SK-N-SH (cell line): ENCODE results near the gene ATE1.

Source experiments
- MXI1 ChIP-seq: IDR thresholded peaks from 2 replicates; pipeline ENCODE4 v1.6.1; 2012; ENCODE audit warnings: mild to moderate bottlenecking, low read depth, low read length, improper control_type of control experiment
- RAD21 ChIP-seq: IDR thresholded peaks from 2 replicates; pipeline ENCODE4 v1.6.1; 2012; ENCODE audit warnings: mild to moderate bottlenecking, low read length
- SIN3A ChIP-seq: IDR thresholded peaks from 2 replicates; pipeline ENCODE4 v1.6.1; 2012; ENCODE audit warnings: low read depth, mild to moderate bottlenecking, low read length, moderate library complexity, borderline replicate concordance
- TAF1 ChIP-seq: IDR thresholded peaks from 2 replicates; pipeline ENCODE4 v1.6.1; 2012; ENCODE audit warnings: low read depth, mild to moderate bottlenecking, low read length, moderate library complexity, borderline replicate concordance
- TF ChIP-seq, protein P1 (sequence below): fragments of 200-600 bp; sonication (generic); IDR thresholded peaks from 2 replicates; pipeline ENCODE4 v1.6.1; 2017; ENCODE audit warnings: antibody characterized with exemption, mild to moderate bottlenecking, moderate library complexity
- TF ChIP-seq, protein P2 (sequence below): IDR thresholded peaks from 2 replicates; pipeline ENCODE4 v1.6.1; 2012; ENCODE audit warnings: mild to moderate bottlenecking, low read depth, low read length, moderate library complexity
- TF ChIP-seq, protein P3 (sequence below): IDR thresholded peaks from 2 replicates; pipeline ENCODE4 v1.4.0; 2012; ENCODE audit warnings: low read depth, borderline replicate concordance

DNA sequence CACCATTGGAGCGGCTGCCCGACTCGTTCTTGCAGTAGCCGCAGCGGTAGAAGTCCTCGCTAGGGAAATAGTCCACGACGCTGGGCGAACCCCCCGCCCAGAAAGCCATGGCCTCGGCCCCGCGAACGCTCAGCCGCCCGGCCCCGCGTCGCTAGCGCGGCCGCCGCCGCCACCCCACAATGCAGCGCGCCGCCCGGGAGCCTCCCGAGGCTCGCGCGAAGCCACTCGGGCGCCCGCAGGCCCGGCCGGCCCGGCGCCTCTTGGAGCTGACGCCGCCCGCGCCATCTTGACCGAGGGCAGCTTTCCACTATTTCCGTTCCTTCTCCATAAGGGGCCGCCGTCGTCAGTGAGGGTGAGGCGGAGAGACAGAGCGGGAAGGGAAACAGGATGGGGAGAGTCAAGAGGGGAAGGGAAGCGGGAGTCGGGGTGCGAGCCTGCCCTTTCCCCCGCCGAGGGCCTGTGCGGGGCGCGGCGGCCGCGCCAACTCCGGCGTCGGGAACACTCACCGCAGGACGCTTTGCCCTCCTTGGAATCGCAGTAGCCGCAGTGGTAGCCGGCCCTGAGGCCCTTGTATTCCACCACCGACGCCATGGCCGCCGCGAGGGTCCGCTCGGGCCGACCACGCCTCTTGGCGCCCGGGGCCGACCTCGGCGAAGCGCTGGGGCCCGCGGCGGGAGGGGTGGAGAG lies at the start of gene ATE1:
- TF ChIP-seq, protein P1, sequence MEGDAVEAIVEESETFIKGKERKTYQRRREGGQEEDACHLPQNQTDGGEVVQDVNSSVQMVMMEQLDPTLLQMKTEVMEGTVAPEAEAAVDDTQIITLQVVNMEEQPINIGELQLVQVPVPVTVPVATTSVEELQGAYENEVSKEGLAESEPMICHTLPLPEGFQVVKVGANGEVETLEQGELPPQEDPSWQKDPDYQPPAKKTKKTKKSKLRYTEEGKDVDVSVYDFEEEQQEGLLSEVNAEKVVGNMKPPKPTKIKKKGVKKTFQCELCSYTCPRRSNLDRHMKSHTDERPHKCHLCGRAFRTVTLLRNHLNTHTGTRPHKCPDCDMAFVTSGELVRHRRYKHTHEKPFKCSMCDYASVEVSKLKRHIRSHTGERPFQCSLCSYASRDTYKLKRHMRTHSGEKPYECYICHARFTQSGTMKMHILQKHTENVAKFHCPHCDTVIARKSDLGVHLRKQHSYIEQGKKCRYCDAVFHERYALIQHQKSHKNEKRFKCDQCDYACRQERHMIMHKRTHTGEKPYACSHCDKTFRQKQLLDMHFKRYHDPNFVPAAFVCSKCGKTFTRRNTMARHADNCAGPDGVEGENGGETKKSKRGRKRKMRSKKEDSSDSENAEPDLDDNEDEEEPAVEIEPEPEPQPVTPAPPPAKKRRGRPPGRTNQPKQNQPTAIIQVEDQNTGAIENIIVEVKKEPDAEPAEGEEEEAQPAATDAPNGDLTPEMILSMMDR: no peak
- TF ChIP-seq RAD21 (no peak; the same call in 1 of the 2 replicates), SIN3A (peak; percentile 71; the same call in 1 of the 2 replicates), MXI1 (peak; percentile 54), TAF1 (peak; percentile 91)
- TF ChIP-seq, protein P2, sequence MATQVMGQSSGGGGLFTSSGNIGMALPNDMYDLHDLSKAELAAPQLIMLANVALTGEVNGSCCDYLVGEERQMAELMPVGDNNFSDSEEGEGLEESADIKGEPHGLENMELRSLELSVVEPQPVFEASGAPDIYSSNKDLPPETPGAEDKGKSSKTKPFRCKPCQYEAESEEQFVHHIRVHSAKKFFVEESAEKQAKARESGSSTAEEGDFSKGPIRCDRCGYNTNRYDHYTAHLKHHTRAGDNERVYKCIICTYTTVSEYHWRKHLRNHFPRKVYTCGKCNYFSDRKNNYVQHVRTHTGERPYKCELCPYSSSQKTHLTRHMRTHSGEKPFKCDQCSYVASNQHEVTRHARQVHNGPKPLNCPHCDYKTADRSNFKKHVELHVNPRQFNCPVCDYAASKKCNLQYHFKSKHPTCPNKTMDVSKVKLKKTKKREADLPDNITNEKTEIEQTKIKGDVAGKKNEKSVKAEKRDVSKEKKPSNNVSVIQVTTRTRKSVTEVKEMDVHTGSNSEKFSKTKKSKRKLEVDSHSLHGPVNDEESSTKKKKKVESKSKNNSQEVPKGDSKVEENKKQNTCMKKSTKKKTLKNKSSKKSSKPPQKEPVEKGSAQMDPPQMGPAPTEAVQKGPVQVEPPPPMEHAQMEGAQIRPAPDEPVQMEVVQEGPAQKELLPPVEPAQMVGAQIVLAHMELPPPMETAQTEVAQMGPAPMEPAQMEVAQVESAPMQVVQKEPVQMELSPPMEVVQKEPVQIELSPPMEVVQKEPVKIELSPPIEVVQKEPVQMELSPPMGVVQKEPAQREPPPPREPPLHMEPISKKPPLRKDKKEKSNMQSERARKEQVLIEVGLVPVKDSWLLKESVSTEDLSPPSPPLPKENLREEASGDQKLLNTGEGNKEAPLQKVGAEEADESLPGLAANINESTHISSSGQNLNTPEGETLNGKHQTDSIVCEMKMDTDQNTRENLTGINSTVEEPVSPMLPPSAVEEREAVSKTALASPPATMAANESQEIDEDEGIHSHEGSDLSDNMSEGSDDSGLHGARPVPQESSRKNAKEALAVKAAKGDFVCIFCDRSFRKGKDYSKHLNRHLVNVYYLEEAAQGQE: peak; percentile 52; the same call in 1 of the 2 replicates
- TF ChIP-seq, protein P3, sequence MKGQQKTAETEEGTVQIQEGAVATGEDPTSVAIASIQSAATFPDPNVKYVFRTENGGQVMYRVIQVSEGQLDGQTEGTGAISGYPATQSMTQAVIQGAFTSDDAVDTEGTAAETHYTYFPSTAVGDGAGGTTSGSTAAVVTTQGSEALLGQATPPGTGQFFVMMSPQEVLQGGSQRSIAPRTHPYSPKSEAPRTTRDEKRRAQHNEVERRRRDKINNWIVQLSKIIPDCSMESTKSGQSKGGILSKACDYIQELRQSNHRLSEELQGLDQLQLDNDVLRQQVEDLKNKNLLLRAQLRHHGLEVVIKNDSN: no peak
